Posterior vena cava (tissue), 2 donors: ENCODE results near the gene HKDC1. TPM values are rescaled to one million over a fixed set of nuclear protein-coding genes. Genes with fewer than 3 reads are reported as not detected.

ENCODE experiments used
- DNase-seq: peaks from one replicate; pipeline ENCODE4 v3.0.0-alpha.2; 2020; ENCODE audit warnings: low spot score
- intact Hi-C, 2 donors: fragments of 100-400 bp; cut with DNase I; formaldehyde crosslinking; loops; one replicate each; pipeline versions ENCODE4 v1.14.1 to v1.14.2; 2022 to 2023
- total RNA-seq, 2 donors: library from RNA; stranded (reverse); fragmentation: NEBNext Ultra II Directional; extraction: Animal tissue kit (Norgen Biotek cat#: 25700); gene quantifications; one replicate each; pipeline ENCODE4 v1.2.1, GENCODE V29; 2021
- donor health status: DM: yes; HTN: yes; CAD: no.
- donor health status: DM: yes; HTN: yes; CAD: no.

The HKDC1 gene
- total RNA-seq, 2 donors from 2014 or later: 0.05 to 0.09 TPM

DNA sequence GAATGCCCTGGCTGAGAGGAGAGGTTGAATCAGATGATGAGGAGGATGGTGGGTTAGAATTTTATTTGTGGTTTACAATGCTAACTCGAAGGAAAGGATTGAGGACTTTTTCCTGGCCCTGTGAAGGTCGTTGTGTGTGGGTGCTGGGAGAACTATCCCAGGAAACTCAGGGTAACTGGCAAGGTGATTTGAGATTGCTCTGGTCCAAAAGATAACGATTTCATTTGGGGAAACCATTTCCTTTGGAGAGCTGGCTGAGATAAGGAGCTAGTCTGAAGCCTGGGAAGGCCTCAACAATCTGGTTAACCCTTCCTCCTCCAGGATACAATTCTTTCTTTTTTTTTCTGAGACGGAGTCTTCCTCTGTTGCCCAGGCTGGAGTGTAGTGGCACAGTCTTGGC is 91.2 kb downstream of the HKDC1 start:
- intact Hi-C loops: no loop called here

DNA sequence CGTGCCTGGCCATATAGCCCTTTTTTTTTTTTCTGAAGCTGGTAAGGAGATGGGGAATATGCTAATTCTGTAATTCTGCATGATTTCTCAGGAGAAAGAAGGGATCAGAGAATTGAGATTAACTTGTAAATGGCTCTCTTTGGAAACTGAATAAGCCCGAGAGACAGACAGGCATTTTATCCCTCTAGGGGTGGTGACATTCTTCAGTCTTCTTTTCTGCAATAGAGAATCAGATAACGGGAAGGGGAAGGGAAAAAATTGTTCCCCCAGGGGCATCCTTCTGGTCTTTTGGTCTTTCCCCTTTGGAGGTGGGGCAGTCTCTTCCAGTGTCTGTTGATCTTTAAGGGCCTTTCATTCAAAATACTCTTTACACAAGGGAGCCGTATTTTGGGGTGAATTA is 92.4 kb downstream of the HKDC1 start:
- DNase-seq: no peak
- intact Hi-C loops: no loop called here

More for the DNA sequence above, 91.2 kb downstream of the HKDC1 start:
- no peak for DNase-seq

DNA sequence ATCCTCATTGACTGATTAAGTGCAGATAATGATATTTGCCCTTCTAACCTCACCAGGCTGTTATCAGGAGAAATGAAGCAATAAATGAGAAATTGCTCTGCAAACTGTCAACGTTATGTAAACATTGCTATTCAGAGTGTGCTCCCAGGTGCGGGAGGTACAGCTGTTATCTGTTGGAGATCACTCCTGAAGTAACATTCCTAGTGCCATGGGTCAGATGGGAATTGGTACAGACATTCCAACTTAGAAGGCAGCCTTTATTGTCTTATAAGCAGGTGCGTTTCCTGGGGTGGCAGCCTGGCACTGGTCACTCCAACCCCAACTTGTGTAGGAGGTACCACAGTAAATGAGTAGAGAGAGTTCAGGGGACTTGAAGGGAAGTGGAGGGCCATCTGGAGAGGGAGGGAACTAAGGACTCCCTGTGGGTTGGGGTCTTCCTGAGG is 95.0 kb downstream of the HKDC1 start:
- no peak for DNase-seq
- intact Hi-C loops: no loop called here

DNA sequence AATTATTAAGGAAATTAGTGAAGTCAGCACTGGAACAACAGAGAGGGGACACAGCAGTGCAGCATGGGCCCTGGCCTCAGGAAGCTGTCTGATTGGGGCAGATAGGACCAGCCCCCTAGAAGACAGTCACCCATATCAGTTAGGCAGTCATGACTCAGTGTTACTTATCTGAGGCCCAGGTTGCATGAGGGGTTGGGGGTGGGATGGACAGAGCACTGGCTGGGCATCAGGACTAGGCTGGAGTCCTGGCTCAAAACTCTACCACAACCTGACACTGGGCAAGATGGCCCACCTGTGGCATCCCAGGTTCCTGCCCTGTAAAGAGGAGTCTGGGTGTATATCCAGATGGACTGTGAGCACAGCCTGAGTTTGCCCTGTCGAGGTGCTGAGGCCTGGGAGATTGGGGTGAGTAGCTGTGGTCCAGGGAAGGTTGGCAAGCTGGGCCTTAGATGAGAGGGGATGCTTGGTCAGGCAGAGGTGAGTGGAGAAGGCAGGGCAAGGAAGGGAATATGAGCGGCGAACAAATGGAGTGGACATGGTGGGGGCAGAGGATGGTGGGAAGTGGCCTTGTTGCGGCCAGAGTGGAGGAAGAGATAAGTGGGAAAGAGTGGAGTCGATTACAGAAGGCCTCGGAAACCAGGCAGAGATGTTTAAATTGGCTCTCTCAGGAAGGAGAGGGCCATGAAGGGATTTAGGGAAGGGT is 95.6 kb downstream of the HKDC1 start:
- intact Hi-C loops: no loop called here
- DNase-seq: no peak

DNA sequence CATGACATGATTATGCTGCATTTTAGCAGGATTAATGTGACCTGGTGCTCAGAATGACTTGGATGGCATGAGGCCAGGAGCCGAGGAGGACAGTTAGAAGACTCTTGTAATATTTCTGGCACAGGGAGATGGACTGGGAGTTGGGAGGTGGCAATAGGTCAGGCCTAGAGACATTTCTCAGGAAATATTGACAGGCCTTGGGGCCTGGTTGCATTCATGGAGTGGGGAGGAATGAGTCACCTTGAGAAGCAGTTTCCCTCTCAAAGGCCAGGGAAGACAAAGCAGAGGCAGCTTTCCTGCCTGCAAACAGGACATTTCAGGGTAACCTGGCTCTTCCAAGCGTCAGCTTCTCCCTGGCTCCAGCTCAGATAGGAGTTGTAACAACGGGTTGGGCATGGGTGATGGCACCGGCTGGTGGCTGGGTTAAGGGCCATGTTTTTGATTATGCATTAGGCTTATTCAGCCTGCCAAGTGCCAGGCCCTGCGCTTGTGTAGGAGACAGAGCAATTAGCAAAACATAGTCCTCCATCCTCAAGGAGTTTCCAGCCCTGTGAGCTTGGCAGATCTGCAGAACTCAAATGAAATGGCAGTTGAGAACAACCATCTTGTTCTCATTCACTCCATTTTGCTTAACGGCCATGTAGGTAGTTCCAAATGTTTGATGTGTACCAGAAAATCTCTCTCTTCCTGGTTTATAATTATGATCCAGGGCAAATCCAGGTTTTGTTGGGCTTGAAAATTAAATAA is 96.4 kb downstream of the HKDC1 start:
- intact Hi-C loops: no loop called here
- DNase-seq: no peak

Other genes starting within 250 kb of the HKDC1 start
- gene KIFBP, start 231.5 kb upstream of the HKDC1 start, total RNA-seq: 10 to 100 TPM; 23.8 to 26.3 TPM
- 100 to 1,000 TPM; 138 to 144 TPM for gene SRGN, start 132.2 kb upstream of the HKDC1 start, total RNA-seq
- gene VPS26A, start 96.2 kb upstream of the HKDC1 start, total RNA-seq: 10 to 100 TPM; 44.2 to 58.2 TPM
- gene SUPV3L1, start 40.1 kb upstream of the HKDC1 start, total RNA-seq: 10 to 100 TPM; 16.0 to 18.6 TPM
- 100 to 1,000 TPM in 1 of 2 donors, 10 to 100 TPM in 1; 75.6 to 103 TPM for gene HK1, start 58.2 kb downstream of the HKDC1 start, total RNA-seq
- gene TACR2, start 196.6 kb downstream of the HKDC1 start, total RNA-seq: 1 to 10 TPM in 1 of 2 donors, under 1 TPM in 1; 0.71 to 3.0 TPM
- gene TSPAN15, start 231.1 kb downstream of the HKDC1 start, total RNA-seq: 10 to 100 TPM; 44.6 to 45.6 TPM